Stimulated activated CD8-positive, alpha-beta memory T cell treated with anti-CD3 and anti-CD28 coated beads, Interleukin-15, amount 100 ng/mL, for 4 hours (primary cell): Measurements from ENCODE around the gene PRKG1.

Source experiments
- DNase-seq, 2 donors: peaks; one replicate each; pipeline ENCODE4 v3.0.0-alpha.2; 2020; ENCODE audit warnings: low read depth in 2 of 2

The PRKG1 gene

GRCh38 chr10:51759896-51760534 is 685.7 kb downstream of the PRKG1 start:
- no peak for DNase-seq

GRCh38 chr10:51760864-51761640 is 686.8 kb downstream of the PRKG1 start:
- DNase-seq = no peak

GRCh38 chr10:51763746-51764145 is 689.5 kb downstream of the PRKG1 start:
- DNase-seq = no peak

GRCh38 chr10:51765284-51765971 is 691.1 kb downstream of the PRKG1 start:
- no peak for DNase-seq

- no peak for DNase-seq
Observed at GRCh38 chr10:51766423-51767102, 692.3 kb downstream of the PRKG1 start.

- no peak for DNase-seq
Observed at GRCh38 chr10:51767103-51767763, 692.9 kb downstream of the PRKG1 start.

GRCh38 chr10:51768886-51769465 is 694.7 kb downstream of the PRKG1 start:
- DNase-seq = no peak

- no peak for DNase-seq
Observed at GRCh38 chr10:51770709-51771108, 696.4 kb downstream of the PRKG1 start.

GRCh38 chr10:51772387-51772786 is 698.1 kb downstream of the PRKG1 start:
- DNase-seq = no peak

GRCh38 chr10:51773681-51774080 is 699.4 kb downstream of the PRKG1 start:
- DNase-seq = no peak

GRCh38 chr10:51783941-51784340 is 709.7 kb downstream of the PRKG1 start:
- no peak for DNase-seq

- DNase-seq = no peak
Observed at GRCh38 chr10:51786016-51786683, 711.9 kb downstream of the PRKG1 start.

GRCh38 chr10:51786684-51787035 is 712.4 kb downstream of the PRKG1 start:
- no peak for DNase-seq

GRCh38 chr10:51788273-51788672 is 714.0 kb downstream of the PRKG1 start:
- no peak for DNase-seq

GRCh38 chr10:51789118-51789517 is 714.8 kb downstream of the PRKG1 start:
- DNase-seq = no peak

GRCh38 chr10:51789903-51790302 is 715.6 kb downstream of the PRKG1 start:
- no peak for DNase-seq

GRCh38 chr10:51792678-51793077 is 718.4 kb downstream of the PRKG1 start:
- DNase-seq = no peak

GRCh38 chr10:51800121-51800520 is 725.8 kb downstream of the PRKG1 start:
- no peak for DNase-seq

GRCh38 chr10:51800725-51801424 is 726.6 kb downstream of the PRKG1 start:
- no peak for DNase-seq

- DNase-seq = no peak
Observed at GRCh38 chr10:51802030-51802429, 727.7 kb downstream of the PRKG1 start.
